ENCODE data around the gene FBXL5. TPM values are rescaled to one million over a fixed set of nuclear protein-coding genes. Genes with fewer than 3 reads are reported as not detected.

FBXL5 gene
- total RNA-seq, 4 donors from 2014 or later, result 130 to 213 (median 188) TPM

DNA sequence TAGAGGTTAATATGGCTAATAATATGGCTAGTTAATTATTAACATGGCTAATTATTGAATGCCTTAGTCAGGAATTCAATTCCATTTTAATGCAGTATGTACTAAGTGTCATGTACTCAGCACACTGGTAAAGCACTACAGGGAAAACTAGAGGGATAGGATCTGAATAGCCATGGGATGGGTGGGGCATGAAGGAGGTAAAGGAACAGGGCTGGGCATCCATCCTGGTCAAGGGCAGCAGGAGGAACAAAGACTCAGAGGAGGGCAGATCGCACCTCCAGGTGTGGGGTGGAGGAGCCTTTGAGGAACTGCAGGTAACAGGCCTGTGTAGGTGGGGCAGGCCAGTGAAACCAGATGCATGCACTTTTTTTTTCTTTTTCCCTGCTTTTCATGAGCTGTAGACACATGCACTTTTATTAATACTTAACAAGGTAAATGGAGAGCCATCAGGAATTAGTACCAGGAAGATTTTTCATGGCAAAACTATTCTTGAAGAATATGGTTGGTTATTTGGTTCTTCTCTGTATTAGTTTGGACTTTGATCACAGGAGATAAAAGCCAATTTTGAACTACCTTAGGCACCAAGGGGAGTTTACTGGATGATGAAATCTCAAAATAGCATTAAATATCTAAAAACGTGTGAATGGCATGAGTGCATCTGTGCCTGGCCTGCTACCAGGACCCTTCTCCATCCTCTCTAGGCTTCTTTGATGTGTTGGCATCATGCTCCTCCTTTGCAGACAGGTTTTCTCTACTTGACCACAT, 97.2 kb downstream of the FBXL5 start:
- TF ChIP-seq, protein P1, sequence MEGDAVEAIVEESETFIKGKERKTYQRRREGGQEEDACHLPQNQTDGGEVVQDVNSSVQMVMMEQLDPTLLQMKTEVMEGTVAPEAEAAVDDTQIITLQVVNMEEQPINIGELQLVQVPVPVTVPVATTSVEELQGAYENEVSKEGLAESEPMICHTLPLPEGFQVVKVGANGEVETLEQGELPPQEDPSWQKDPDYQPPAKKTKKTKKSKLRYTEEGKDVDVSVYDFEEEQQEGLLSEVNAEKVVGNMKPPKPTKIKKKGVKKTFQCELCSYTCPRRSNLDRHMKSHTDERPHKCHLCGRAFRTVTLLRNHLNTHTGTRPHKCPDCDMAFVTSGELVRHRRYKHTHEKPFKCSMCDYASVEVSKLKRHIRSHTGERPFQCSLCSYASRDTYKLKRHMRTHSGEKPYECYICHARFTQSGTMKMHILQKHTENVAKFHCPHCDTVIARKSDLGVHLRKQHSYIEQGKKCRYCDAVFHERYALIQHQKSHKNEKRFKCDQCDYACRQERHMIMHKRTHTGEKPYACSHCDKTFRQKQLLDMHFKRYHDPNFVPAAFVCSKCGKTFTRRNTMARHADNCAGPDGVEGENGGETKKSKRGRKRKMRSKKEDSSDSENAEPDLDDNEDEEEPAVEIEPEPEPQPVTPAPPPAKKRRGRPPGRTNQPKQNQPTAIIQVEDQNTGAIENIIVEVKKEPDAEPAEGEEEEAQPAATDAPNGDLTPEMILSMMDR (IDR thresholded peaks at IDR 0.05), result no peak
- DNase-seq (ENCODE audit: low spot score), result no peak
- no peak for ATAC-seq (ENCODE audit: low FRiP score)

DNA sequence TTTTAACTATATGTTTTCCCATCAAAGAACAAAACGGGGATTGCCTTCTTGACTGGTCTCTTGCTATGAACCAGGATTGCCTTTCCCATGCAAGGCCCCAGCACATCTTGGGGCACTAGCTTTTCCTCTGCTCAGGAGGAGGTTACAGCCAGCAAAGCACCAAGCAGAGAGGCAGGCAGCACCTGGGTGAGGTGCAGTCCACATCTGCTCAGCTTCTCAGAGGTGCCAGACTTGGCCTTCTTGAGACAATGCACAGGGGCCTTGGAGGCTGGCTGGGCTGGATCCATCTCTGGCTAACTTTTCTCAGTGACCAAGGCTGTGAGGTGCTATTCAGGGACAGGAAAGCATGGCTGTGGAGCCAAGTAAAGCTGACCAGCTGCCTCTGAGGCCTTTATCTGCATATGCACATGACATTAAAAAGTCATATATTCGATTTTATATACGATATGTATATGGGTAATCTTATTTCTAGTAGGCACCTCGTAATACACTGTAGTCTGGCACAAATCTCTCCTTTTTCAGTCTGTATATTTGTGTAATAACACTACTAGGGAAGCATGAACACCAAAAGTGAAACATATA, 98.6 kb downstream of the FBXL5 start:
- ATAC-seq (ENCODE audit: low FRiP score), result no peak
- DNase-seq (ENCODE audit: low spot score), result no peak
- TF ChIP-seq, protein P1 (IDR thresholded peaks at IDR 0.05), result no peak

Other genes with a start within 250 kb of the FBXL5 start
- gene C1QTNF7, start 227.3 kb downstream of the FBXL5 start, total RNA-seq, result 1 to 10 TPM; 2.3 to 9.7 (median 5.5) TPM
- gene CC2D2A, start 185.5 kb downstream of the FBXL5 start, total RNA-seq, result 10 to 100 TPM in 3 of 4 donors, 1 to 10 TPM in 1; 9.6 to 25.2 (median 11.9) TPM
- 10 to 100 TPM; 27.5 to 56.6 (median 38.3) TPM for gene FAM200B, start 26.5 kb upstream of the FBXL5 start, total RNA-seq
- 10 to 100 TPM; 22.5 to 34.4 (median 24.5) TPM for gene BST1, start 47.7 kb upstream of the FBXL5 start, total RNA-seq
- gene CD38, start 123.0 kb upstream of the FBXL5 start, total RNA-seq, result 10 to 100 TPM in 1 of 4 donors, 1 to 10 TPM in 3; 7.3 to 13.9 (median 9.2) TPM